Stimulated activated CD8-positive, alpha-beta memory T cell treated with anti-CD3 and anti-CD28 coated beads, Interleukin-2, amount 100 ng/mL, for 1 hour (primary cell): Measurements from ENCODE around the gene ACBD4.

Experiments used
- DNase-seq, 2 donors: peaks; one replicate each; pipeline ENCODE4 v3.0.0-alpha.2; 2020; ENCODE audit warnings: low read depth in 2 of 2

Gene ACBD4

GRCh38 chr17:45135192-45135977, at the start of gene ACBD4:
ACBD4 (plus strand) TSS chr17:45135687; CDS start chr17:45136145, 458 bp downstream.
- peak; percentile 96 to 97 for DNase-seq

GRCh38 chr17:45086391-45086790, 49.1 kb upstream of the ACBD4 start:
- DNase-seq, result no peak

GRCh38 chr17:45086865-45087503, 48.5 kb upstream of the ACBD4 start:
- no peak for DNase-seq

GRCh38 chr17:45087504-45087975, 47.9 kb upstream of the ACBD4 start:
- no peak for DNase-seq

- DNase-seq, result no peak
Measured at GRCh38 chr17:45087978-45088377, 47.5 kb upstream of the ACBD4 start.

GRCh38 chr17:45088741-45089140, 46.7 kb upstream of the ACBD4 start:
- DNase-seq, result no peak

- DNase-seq, result no peak
Measured at GRCh38 chr17:45090711-45091110, 44.8 kb upstream of the ACBD4 start.

GRCh38 chr17:45091778-45092425, 43.6 kb upstream of the ACBD4 start:
- no peak for DNase-seq

GRCh38 chr17:45092911-45093430, 42.5 kb upstream of the ACBD4 start:
- no peak for DNase-seq

GRCh38 chr17:45093444-45094110, 41.9 kb upstream of the ACBD4 start:
- DNase-seq, result no peak

GRCh38 chr17:45096141-45096540, 39.3 kb upstream of the ACBD4 start:
- DNase-seq, result no peak

GRCh38 chr17:45096926-45097325, 38.6 kb upstream of the ACBD4 start:
- no peak for DNase-seq

- no peak for DNase-seq
Measured at GRCh38 chr17:45098081-45098868, 37.2 kb upstream of the ACBD4 start.

GRCh38 chr17:45098869-45099616, 36.4 kb upstream of the ACBD4 start:
- peak; percentile 48 for DNase-seq

- no peak for DNase-seq
Measured at GRCh38 chr17:45101546-45101882, 34.0 kb upstream of the ACBD4 start.

- DNase-seq, result no peak
Measured at GRCh38 chr17:45101883-45102811, 33.3 kb upstream of the ACBD4 start.

GRCh38 chr17:45102856-45103255, 32.6 kb upstream of the ACBD4 start:
- DNase-seq, result no peak

- DNase-seq, result no peak
Measured at GRCh38 chr17:45103269-45103795, 32.2 kb upstream of the ACBD4 start.

GRCh38 chr17:45104029-45104428, 31.5 kb upstream of the ACBD4 start:
- no peak for DNase-seq
